ENCODE results near the gene CGN.

CGN gene

DNA sequence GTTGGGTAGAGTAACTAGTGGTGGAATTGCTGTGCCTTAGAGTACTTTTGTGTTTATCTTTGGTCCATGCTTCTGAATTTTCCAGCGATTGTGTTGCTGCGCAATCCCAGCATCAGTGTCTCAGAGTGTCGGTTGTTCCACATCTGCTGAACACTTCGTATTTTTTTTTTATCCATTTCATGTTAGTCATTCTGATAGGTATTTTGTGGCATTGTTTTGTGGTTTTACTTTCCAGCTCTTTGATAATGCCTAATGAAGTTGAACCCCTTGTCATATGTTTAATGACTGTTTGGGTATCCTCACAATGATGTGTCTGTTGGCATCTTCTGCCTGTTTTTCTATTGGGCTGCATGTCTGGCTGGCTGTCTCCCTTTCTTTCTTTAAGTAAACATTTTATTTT is 42.5 kb downstream of the CGN start:
- no peak for DNase-seq

DNA sequence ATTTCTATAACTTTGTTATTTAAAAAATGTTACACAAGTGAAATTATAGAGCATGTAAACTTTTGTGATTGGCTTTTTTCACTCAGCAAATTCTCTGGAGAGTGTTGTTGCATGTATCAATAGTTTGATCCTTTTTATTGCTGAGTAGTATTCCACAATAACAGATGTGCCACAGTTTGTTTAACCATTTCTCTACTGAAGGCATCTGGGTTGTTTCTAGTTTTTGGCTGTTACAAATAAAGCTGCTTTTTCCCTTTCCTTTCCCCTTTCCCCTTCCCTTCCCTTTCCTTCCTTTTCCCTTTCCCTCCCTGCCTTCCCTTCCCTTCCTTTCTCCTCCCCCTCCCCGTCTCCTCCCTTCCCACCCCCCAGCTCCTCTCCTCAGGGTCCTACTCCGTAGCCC is 44.9 kb downstream of the CGN start:
- no peak for DNase-seq

DNA sequence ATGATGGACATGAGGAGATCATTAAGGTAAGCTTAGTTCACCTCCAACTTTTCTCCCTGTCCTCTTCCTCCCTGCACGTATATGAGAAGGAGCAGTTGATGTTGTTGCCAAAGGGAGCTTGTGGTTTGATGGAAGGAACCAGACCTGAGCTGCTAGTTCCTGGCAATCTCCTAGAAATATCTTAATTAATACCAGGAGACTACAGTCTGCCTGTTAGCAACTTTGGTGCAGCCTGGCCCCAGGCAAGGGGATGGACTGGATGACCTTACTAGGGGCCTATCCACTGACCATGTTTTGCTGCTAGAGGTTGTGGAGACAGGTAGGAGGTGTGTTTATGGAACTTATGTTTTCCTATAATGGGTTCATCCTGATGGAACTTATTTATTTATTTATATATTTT is 51.5 kb downstream of the CGN start:
- no peak for DNase-seq

DNA sequence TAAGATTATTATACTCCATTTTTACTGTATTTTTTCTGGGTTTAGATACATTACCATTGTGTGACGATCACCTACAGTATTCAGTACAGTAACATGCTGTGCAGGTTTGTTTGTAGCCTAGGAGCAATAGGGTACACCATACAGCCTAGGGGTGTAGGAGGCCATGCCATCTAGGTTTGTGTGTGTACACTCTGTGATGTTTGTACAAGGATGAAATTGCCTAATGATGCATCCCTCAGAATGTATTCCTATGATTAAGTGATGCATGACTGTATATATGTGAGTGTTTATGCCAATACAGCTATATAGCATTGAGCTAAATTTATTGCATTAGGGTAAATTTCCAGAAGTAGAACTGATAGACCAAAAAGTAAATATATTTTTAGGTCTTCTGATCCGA is 52.2 kb downstream of the CGN start:
- DNase-seq, result no peak

DNA sequence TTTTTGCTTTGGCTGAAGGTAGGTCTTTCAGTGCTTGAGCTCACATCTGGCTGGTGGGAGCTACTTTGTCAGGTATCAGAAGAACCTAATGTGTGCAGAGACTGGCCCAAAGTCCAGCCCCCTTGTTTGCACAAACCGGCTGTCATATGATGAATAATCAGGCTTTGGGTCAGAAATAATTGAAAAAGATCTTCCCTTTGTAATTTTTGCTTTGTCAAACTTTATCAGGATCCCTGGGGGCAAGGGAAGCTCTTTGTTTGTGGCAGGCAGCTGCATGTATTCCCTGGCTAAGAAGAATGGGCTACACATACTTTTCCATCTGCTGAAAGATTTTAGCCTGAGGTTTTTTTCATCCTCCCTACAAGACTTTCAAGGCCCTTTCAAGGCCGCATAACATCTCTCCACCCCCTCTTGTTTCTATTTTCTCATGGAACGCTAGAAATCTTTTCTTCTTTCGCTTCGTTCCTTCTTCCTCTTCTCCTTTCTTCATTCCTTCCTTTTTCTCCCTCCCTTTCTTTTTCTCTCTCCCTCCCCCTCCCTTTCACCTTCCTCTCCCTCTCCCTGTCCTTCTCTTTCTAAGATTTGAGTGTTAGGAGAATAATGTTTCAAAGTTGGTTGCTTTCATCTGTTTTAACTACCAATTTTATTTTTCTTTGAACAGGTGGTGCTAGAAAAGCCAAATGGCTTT is 54.5 kb downstream of the CGN start:
- no peak for DNase-seq

DNA sequence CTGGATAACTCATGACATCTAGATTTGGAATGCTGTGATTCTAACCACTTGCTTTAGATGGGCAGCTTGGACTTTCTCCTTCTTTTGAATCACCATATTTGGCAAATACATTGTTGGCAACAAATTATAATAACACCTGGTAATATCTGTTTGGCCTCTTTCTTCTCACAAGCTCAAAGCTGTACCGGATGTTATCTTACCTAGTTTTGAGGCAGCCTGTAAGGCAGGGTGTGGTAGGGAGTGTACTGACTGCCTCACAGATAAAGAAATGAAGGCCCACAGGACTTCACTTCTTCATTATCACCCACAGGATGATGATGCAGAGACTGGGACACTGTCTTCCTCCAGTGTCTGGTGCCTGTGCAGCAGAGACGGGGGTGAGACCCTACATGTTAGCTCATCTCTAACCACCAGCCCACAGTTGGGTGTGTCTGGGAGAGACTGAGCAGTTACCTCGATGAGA is 57.5 kb downstream of the CGN start:
- no peak for DNase-seq

DNA sequence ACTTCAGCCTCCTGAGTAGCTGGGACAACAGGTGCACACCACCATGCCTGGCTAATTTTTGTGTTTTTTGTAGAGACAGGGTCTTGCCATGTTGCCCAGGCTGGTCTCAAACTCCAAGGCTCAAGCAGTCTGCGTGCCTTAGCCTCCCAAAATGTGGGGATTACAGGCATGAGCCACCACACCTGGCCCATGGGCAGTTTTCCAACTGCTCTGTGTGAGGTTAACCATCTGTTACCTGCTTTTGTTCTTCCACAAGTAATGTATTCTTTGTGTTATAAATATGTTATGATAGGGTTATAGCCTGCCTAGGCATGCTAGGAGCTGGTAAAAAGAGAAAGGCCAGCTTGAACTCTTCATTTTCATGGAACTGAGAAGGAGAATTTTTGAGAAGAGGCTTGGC is 59.6 kb downstream of the CGN start:
- no peak for DNase-seq

DNA sequence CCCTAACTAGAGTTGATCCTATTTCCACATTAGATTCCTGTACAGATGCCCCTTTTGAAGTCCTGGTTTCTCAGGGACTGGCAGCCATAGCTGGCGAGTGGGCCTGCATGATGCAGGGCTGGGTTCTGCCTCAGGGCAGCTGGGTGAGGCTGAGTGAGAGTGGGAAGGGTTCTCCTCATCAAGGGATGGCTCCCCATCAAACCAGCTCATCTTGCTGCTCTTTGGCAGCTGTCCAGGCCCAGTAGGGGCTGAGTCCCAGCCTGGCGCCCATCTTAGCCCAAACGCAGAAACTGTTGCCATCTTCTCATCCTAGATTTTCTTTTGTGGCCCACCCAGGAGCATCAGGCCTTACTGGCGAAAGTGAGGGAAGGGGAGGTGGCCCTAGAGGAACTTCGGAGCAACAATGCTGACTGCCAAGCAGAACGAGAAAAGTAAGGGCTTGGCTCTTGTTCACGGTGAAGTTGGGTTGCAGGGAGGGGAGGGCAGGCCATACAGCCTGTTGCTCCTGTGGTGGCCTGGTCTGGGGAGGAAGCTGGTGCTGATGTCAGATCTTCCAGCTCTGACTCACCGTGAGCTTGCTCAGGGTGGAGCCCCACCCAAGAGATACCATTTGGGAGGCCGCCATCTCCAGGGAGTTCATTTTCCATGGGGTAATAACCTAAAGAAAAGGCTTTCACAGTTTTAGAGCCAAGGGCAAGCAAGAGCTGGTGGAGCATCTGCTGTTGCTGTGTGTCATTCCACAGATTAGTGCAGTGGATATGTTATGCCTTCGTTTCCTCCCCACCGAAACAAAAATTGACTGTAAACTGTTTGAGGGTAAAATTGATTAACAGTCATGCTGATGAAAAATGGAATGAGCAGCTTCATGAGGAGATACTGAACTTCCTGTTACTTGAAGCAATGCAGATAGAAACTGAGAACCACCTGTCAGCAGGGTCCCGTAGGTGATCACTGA is 63.7 kb downstream of the CGN start:
- no peak for DNase-seq

DNA sequence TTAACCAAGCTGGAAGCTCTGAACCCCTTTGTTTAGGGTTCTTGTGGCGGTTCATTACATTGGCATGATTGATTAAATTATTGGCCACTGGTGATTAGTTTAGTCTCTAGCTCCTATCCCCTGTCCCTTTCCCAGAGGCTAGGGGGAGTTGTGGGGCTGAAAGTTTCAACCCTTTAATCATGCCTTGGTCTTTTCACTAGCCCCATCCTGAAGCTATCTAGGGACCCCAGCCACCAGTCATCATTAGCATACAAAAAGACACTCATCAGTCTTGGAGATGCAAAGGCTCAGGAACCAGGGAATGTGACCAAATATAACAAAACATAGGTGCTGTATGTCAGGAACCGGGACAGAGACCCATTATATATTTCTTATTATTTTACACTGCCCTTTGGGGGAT is 66.0 kb downstream of the CGN start:
- no peak for DNase-seq

DNA sequence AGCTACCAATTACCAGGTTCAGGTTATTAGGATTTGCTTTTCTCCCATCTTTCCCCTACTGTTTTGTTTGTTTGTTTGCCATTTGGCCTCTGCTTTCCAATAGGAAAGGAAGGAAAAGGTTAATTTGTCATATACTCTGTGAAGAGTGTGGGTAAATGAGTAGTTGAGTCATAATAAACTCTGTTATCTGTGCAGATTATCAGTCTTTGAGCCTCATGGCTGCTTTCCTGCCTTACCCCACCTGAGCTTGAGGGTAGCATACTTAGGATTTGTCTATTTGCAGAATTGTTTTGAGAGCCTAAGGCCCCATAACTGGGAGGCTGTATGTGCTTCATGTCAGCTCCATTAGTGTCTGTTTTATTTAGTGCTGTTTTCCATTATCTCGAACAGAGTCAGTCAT is 67.8 kb downstream of the CGN start:
- DNase-seq, result no peak

DNA sequence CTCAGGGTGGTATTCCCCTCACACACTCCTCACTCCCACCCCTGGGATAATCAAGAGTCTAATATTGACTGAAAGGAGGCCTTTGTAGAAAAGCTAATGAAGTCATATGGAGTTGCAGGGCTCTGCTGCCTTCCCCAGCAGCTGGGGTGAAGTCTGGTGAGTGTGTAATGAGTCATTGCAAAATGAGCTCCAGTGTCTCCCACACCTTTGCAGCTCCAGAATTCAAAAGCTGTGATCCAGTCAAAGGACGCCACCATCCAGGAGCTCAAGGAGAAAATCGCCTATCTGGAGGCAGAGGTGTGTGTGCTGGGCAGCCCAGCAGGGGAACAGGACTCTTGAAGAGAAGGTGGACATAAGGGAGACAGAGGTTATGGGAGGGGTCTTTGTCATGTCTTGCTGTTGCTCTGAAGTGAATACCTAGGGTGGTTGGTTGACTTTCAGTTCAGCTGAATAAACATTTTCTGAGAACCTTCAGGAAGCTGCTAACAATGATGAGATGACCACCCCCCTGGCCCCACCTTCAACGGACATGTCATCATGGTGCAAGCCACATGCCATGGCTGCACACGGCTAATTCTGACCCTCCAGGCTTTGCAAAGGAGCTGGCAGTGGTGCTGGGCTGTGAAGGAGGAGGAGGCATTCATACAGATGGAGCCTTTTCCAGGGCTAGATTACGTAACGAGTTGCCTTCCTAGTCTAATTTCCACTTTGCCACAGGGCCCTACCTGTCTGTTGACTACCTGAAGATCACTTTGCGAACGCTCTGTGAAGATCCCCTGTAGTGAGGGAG is 68.4 kb downstream of the CGN start:
- no peak for DNase-seq

DNA sequence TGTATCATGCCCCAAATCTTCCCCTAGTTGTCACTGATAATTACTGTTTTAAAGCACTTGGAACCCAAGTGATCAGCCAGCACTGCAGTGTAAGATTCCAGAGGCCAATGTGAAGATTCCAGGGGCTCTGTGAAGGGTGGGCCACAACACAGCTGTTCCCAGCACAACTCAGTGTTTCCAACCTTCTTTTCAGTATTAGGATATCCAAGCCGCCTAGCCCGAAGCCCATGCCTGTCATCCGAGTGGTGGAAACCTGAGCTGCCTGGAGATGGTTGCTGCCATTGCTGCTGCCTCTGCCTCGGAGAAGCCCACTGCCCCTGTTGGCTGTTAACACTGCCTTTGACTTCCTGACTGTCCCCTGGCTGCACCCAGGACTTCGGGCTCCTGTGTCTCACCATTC is 70.3 kb downstream of the CGN start:
- DNase-seq, result no peak

DNA sequence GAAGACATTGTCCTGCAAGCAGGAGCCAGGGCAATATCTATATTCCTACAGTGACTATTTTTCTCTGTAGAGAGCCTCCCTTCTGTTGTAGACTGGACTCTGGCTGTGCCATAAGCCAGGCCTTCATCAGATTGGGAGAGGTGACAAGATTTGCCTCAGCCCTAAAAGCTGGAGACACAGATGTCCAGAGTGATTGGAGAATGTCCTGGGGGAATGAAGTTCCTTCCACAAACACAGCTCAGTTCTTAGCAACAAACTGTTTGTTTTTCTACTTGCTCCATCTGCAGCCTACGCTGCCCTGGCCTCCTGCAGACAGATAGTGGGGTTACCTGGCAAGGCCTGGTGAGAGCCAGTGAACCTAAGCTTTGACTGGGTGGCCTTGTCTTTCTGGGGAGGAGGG is 70.7 kb downstream of the CGN start:
- no peak for DNase-seq

DNA sequence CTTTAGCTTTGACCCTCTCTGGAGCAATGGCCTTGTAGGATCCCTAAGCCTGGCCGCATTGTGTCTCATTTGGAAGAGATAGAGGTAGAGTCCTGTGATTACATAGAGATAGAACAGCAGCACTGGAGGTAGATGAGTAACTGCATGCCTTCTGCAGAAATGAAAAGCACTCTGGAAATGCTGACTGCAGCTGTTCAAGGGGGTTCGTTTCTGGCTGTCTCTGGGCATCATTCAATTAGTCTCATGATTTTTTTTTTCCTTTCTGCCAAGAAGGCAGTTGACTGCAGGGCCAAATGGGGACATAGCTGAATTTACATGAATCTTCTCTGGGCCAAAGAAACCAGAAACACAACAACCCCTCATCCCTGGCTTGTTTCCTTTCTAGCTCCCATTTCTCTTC is 72.6 kb downstream of the CGN start:
- DNase-seq, result no peak

DNA sequence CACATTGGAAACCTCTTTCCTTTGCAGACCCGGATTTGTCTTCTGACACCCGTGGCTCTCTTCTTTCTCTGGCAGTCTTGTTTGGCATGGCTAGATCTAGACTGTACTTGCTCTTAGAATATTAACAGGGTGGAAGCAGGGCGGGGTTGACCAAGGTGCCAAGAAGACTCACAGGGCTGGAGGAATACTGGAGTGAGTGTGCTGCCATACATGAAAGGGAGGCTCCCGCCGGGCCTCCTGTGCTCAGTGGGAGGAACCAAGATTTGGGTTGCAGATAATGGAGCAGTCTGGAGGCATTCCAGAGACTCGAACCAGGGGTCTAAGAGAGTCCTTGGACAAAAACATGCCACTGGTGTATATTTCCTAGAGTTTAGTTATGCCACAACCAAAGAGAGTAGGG is 73.1 kb downstream of the CGN start:
- no peak for DNase-seq

DNA sequence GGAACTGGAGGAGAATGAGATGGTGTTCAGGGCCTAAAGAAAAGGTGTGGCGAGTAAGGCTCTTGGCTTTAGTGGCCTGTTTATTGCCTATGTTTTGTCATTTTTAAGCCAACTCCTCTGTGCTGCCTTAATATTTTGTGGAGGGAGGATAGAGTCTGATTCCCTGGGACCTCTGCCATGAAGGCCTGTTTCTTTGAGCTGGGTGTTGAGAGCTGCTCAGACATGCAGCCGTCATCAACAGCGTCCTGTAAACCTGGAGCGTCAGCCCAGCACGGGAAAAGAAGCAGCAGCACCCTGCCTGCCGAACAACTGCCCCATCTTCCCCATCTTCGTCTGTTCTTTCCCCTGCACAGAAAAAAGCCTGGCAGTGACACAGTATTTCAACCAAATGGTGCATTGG is 73.6 kb downstream of the CGN start:
- DNase-seq, result no peak

DNA sequence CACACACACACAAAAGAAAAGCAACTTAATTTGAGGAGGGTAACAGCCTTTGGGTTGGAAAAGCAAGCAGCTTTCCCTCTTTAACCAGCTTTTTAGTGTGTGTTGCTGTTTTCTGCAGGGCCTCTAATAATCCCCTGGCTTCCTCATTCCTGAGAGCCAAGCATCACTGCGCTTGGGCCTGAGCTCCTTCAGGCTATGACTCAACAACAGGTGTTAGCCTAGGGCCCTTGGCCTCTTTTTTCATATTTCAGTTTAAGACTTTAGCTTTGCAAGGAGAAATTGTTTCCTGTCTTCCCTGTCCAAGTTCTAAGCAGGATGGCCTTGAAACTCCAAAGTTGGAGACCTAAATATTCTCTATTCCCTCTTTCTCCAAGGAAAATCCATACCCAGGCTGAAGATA is 74.4 kb downstream of the CGN start:
- DNase-seq, result no peak
